SH-SY5Y (cell line): ENCODE data around the gene BTBD9.

Source experiments
- GATA2 ChIP-seq: IDR thresholded peaks from 2 replicates; pipeline ENCODE4 v1.6.1; 2011; ENCODE audit warnings: mild to moderate bottlenecking, low read depth, low read length
- GATA3 ChIP-seq: IDR thresholded peaks from 2 replicates; pipeline ENCODE4 v1.6.1; 2011; ENCODE audit warnings: low read depth, mild to moderate bottlenecking, low read length, moderate library complexity

Gene BTBD9

DNA sequence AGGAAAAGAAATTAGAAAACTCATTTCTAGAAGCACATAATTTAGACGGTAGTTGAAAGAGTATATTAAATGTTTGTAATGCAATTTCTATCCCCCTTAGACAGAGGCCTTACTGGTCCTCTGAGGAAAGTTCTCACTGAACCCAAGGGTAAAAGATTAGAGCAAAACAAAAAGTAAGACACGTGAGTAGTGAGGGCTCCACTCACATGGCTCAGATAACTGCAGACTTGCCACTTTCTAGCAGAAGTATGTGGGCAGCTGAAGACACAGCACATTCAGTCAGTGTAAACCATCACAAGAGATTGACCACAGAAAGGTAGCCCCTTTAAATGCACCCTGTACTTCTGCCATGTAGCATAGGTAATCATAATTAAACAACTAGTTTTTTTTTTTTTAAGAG, 193.8 kb downstream of the BTBD9 start:
- TF ChIP-seq GATA3, result no peak

GRCh38 chr6:38445336-38445735, 194.4 kb downstream of the BTBD9 start:
- TF ChIP-seq GATA3, result no peak
- TF ChIP-seq GATA2, result no peak

GRCh38 chr6:38443352-38444144, 196.2 kb downstream of the BTBD9 start:
- TF ChIP-seq GATA2 (peak; percentile 63), GATA3 (no peak)

DNA sequence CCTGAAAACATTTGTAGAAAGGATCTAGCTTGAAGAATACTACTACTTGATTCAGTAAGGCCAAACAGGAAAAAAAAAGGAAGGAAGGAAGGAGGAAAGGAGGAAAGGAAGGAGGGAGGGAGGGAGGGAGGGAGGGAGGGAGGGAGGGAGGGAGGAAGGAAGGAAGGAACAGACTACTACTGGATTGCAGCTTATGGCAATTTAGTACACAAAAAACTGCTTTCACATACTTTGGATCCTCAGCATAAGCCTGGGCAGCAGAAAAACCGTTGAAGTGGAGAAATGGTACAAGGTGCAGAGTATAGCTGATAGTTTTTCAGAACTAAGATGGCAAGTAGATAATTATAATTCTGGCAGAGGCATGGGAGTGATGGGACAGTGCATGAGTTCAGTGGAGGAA, 201.6 kb downstream of the BTBD9 start:
- no peak for TF ChIP-seq GATA2
- no peak for TF ChIP-seq GATA3

DNA sequence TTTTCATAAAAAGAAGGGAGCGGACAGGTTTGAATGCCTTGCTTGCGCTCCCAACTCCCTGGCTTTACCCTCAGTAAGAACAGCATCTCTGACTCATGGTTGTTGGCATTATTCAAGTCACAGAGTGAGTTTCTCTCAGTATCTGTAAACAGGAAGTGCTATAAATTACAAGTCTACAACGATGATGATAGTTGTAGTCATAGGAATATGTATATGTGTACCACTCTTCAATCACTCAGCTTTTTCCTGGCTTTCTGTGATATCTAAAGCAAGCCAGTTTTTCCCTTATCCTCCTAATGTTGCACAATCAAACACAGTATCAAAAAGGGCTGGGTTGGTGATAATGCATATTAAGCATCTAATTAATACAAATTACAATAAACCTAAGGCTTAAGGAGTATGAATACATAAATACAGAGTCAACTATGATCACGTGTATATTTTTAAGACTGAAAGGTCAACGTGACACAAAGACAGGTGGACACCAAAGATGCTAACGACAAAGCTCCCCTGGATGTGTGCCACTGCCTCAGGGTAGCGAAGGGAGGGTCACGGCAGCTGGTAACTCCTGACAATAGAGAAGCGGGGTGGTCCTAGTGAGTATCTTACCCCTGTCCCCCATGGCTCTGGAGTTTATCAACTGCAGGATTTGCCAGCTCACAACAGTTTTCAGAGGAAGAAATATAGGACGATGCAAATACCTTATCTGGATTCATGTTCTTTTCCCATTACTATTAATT, 202.8 kb downstream of the BTBD9 start:
- TF ChIP-seq GATA2, result no peak

DNA sequence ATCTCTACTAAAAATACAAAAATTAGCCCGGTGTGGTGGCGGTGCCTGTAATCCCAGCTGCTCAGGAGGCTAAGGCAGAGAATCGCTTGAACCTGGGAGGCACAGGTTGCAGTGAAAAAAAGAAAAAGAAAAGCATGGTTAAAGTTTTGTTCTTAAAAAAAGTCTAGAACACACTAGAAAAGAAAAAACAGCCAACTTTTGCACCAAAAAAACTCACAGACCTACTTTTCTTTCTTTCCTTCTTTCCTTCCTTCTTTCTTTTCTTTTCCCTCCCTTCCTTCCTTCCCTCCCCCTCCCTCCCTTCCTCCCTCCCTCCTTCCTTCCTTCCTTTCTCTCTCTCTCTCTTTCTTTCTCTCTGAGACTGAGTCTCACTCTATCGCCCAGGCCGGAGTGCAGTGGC, 204.4 kb downstream of the BTBD9 start:
- TF ChIP-seq GATA2, result no peak
- no peak for TF ChIP-seq GATA3

DNA sequence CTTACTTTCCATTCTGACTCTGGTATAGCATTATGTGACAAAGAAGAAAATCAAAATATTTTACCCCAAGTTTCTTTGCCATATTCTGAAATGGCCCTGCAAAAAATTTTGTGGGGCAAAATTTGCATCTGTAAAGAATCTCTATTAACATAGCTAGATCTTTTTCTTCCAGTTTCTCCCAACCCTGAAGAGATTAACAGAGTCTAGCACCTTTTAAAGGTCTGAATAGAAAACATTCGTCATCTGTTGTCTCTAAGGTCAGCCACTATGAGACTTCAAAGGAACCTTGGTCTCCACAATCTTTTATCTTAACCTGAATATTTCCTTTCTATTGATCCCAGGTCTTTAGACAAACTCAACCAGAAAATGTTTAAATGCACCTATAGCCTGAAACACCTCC, 205.7 kb downstream of the BTBD9 start:
- TF ChIP-seq GATA2, result no peak
- no peak for TF ChIP-seq GATA3

DNA sequence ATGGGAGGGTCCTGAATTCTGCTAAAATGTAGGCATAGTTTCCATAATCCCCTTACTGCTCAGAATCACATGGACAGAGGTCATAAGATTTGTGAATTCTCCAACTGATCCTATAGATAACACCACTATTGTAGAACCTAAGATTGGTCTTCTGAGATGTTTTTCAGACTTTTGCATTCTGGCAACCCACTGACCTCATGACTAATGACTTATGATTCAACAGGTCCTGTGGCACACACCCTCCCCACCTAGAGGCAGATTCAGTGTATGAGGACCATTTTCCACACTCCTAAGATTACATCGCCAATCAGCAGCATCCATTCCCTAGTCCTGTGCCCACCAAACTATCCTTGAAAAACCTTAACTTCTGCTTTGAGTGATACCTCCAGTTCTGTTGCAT, 207.2 kb downstream of the BTBD9 start:
- TF ChIP-seq GATA2, result no peak
- no peak for TF ChIP-seq GATA3

DNA sequence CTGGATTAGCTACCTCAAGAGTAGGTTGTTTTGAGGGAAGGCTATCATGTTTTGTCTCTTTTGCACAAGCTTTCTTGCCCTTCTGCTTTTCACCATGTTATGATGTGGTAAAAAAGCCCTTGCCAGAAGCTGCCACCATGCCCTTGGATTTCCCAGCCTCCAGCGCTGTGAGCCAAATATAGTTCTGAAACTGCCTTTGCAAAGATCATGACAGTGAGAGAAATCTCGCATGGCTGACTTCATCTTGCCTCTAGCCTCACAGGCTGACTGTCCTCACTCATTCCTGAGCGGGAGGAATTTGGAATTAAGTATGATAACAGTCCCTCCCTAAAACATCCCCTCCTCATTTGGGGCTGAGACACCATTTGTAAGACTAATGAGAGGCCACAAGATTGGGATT, 207.7 kb downstream of the BTBD9 start:
- TF ChIP-seq GATA3 (no peak), GATA2 (no peak)

- TF ChIP-seq GATA2 (no peak), GATA3 (no peak)
Measured at GRCh38 chr6:38429546-38429945, 210.2 kb downstream of the BTBD9 start.

- TF ChIP-seq GATA2 (no peak), GATA3 (no peak)
Measured at GRCh38 chr6:38427492-38428210, 212.1 kb downstream of the BTBD9 start.

GRCh38 chr6:38423746-38424145, 216.0 kb downstream of the BTBD9 start:
- TF ChIP-seq GATA3 (no peak), GATA2 (no peak)

- TF ChIP-seq GATA3 (no peak), GATA2 (no peak)
Measured at GRCh38 chr6:38420207-38420606, 219.5 kb downstream of the BTBD9 start.

GRCh38 chr6:38417521-38417920, 222.2 kb downstream of the BTBD9 start:
- TF ChIP-seq GATA3 (no peak), GATA2 (no peak)
